Adrenal gland (tissue), 5 donors: ENCODE measurements around the gene TMEM253.

Experiments used
- POLR2A ChIP-seq, 2 donors: fragments of 450-650 bp; IDR thresholded peaks; one replicate each; pipeline ENCODE4 v1.6.1; 2017; ENCODE audit warnings: antibody characterized with exemption in 2 of 2, mild to moderate bottlenecking in 2 of 2, moderate library complexity in 1 of 2
- TF ChIP-seq, protein P1 (sequence below), 6 experiments: fragments of 450-650 bp in 4 of 6; fragments of 200-600 bp in 2 of 6; sonication (generic) in 1 of 6; IDR thresholded peaks; 1 replicate in 5 of 6; 2 replicates in 1 of 6; pipeline versions ENCODE4 v1.5.1 to v1.8.0; 2016 to 2021; ENCODE audit warnings: antibody characterized with exemption in 6 of 6, mild to moderate bottlenecking in 2 of 6, moderate library complexity in 1 of 6
- donor health status: DM: no; HTN: no; CAD: no.

GRCh38 chr14:21054768-21055145, 46.1 kb upstream of the TMEM253 start:
- TF ChIP-seq, protein P1, sequence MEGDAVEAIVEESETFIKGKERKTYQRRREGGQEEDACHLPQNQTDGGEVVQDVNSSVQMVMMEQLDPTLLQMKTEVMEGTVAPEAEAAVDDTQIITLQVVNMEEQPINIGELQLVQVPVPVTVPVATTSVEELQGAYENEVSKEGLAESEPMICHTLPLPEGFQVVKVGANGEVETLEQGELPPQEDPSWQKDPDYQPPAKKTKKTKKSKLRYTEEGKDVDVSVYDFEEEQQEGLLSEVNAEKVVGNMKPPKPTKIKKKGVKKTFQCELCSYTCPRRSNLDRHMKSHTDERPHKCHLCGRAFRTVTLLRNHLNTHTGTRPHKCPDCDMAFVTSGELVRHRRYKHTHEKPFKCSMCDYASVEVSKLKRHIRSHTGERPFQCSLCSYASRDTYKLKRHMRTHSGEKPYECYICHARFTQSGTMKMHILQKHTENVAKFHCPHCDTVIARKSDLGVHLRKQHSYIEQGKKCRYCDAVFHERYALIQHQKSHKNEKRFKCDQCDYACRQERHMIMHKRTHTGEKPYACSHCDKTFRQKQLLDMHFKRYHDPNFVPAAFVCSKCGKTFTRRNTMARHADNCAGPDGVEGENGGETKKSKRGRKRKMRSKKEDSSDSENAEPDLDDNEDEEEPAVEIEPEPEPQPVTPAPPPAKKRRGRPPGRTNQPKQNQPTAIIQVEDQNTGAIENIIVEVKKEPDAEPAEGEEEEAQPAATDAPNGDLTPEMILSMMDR (IDR thresholded peaks at IDR 0.05): no peak
- no peak for TF ChIP-seq POLR2A (IDR thresholded peaks at IDR 0.05)
